ENCODE results near the gene MAFB.

Gene MAFB

DNA sequence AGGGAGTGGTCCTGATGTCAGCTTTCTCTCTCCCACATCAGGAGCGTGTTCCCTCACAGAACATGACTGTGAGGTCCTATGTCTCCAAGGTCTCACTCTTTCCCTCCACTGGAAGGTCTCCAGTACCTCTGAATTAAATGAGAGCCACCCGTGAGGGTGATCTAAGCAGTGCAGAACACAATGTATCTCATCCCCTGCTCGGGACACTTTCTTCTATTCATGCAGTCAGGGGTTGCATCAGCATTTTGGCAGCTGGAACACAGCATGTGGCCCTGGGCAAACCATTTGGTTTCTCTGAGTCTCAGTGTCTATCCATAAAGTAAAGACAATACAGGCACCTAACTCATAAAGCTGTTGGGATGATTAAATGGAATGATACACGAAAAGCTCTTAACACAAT is 34.2 kb downstream of the MAFB start:
- DNase-seq (ENCODE audit: low read depth): no peak

DNA sequence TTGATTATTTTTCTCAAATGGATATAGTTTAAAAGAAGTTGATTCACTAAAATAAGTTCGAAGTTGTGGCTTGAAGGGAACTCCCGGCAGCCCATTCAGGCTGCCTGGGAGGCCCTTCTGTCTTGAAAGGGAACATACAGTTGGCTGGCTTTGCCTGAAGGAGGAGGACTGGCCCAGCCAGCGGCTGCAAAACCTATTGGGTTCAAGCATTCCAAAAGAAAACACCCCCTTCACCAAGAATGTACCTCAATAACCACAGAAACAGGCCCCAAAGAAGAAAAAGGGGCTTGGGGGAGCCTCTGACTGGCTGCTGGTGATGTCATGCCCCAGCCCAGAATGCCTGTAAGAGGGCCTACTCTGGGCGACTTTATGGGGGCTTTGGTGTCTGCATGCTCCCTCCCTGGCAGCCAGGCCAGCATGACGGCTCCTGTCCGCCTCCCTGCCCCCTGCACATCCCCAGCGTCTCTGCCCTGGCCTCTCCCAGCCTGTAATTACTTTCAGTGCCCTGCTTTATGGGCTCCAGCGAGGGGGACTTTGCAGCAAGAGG is 36.5 kb downstream of the MAFB start:
- DNase-seq (ENCODE audit: low read depth): no peak

DNA sequence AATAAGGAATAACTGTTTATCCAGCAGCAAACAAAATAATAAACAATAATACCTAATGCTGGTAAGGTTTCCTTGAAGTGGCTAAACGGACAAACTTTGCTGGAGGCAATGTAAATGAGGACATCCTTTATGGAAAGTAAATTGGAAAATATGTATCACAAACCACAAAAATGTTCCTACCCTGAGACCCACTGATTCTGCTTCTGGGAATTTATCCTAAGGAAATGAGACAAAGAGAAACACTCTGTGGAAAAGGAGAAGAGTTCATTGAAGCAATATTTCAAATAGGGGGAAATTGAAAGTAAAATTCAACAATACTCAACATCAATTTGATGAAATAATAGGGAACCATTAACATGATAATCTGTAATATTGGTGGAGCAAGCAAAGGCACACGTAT is 37.9 kb downstream of the MAFB start:
- DNase-seq (ENCODE audit: low read depth): no peak

DNA sequence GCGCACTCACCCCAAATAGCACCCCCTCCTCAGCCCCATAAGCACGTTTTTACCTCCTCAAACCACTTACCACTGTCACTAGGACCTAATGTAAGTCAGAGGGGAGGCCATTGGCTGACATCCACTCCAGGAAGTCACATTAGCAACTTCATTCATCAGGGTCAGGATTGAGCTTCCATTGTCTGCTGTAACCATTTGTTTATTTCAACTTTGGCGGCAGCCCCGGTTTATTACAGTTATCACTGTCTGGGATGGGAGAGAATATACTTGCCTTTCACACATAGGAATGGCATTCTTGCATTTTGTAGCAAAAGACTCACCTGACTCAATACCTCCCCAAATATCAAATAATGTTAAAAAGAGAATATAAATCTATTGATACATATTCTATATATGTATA is 38.3 kb downstream of the MAFB start:
- DNase-seq (ENCODE audit: low read depth): no peak

DNA sequence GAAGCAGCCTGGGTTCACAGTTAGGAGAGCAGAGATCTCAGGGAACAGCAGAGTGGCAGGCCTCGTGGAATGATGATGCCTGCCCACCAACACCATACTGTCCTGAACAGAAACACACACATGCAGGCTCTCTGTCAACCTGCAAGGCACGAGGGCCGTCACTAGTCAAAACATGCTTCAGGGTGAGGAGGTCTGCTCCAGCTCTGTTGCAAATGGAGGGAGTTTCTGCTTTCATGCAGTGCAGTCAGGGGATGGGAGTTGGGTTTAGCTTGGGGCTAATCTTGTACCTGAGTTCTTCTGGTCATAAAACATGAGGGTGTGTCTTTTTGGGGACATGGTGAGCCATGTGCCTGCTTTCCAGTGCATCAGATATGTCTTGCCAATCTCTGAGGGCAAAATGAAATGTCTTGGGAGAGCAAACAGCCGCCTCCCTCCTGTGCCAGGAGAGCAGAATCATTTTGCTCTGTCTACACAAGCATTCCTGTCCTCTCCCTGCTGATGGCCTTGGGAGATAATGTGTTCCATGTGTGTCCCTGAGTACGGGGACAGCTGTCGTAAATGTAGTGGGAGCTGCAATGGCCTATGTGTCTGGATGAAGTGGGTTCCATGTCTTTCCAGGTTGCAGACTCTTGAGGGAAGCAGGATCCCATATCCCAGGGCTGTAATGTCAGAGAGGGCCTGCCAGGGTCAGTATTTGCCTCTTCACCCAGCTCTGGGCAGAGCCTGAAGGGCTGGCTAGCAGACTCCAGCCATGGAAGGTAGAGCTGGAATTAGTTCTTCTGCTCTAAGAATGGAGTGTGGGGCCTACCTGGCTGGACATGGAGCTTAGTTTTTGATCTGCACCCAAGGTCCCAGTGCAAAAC is 40.6 kb downstream of the MAFB start:
- DNase-seq (ENCODE audit: low read depth): no peak

DNA sequence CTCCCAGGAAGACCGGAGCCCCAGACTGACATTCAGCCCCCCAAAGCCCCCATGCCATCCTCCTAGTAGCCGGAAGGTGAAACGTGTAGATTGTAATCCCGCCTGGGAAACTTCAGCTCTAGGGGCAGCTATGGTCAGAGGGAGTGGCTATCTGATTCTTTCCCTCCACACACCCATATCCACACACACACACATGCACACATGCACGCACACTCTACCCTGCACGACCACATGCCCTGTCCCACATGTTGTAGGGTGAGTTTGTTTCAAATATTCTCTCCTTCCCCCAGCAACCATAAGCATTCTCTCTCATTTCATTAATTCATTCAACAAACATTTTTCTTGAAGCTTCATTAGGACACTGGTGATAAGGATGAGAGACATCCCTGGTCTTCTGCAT is 42.2 kb downstream of the MAFB start:
- DNase-seq (ENCODE audit: low read depth): no peak

DNA sequence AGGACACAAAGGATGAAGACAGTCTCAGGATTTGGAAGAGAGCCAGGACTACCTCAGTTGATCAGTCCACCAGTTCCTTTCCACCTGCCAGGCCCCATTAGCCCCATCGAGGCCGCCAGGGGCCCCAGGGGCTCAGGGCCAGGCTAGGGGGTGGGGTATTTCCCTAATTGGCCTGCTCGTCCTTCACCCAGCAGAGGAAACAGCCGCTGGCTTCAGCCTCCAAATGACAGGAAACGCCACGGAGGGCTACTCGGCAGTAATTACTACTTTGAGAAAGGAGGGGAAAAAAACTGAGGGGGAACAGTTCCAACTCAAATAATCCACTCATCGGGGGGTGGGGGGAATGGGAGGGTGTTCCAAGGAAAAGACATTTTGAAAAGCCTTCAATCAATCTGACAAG is 42.7 kb downstream of the MAFB start:
- no peak for DNase-seq (ENCODE audit: low read depth)

DNA sequence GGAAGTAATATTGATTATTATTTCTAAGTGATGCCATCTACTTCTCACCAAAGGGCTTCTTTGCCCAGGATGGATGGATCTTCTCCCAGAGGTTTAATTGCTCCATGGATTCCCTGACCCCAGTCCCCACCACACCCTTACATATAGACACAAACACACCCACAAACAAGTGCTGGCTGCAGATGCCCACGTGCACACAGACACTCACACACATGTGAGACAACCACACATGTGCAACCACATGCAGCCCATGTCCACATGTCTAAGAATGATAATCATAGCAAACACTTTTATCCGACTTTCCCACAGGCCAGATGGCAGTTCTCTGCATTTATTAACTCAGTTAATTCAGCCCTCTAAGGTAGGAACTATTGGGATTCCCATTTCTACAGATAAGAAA is 44.2 kb downstream of the MAFB start:
- DNase-seq (ENCODE audit: low read depth): no peak

DNA sequence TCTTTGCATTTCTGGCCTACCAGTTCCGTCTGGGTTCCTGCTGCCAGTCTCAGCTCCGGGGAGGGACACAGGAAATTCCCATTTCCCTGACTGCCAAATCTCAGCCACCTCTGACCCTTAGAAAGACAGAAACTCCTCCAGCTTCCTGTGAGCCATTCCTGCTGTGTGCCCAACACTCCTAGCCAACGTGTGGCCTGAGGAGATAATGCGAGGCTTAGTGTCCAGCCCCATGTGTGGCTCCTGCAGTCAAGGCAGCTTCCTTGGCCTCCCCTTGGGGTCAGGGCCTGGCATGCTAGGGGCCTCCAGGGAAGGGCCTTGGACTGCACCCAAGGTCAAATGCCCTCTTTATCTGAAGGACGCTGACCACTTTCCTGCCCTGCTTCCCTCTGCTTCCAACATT is 45.1 kb downstream of the MAFB start:
- DNase-seq (ENCODE audit: low read depth): no peak

DNA sequence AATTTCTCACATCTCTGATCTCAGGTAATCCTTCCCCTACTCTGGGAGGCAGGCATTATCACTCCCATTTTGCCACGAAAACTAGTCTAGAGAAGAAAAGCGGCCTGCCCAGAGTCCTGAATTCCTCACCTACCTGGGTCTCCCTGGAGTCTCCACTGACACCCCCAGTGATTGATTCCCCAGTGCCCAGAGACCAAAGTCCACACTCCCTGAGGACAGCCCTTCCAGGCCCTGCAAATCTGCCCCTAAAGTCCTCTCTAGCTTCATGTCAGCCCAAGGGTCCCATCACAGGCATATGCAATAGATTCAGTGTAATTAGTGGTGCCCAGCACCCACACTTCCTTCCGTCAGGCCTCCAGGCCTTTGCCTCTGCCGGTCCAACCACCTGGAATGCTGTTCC is 47.2 kb downstream of the MAFB start:
- no peak for DNase-seq (ENCODE audit: low read depth)

DNA sequence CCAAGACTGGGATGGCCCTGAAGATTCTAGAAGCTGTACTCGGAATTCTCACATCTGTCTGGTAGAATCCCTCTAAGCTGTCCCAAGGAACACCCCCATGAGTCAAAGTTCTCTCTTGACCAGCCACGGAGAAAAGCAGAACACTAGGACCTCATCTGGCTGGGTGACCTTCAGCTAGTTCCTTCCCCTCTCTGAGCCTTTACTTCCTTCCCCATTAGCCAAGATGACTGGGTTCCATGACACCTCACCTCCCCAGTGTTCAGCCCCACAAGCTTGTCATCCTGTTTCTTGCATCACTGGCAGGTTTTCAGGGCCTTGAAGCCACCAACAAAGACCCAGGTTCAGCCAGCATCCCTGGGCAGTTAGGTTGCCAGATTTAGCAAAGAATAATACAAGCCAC is 47.8 kb downstream of the MAFB start:
- DNase-seq (ENCODE audit: low read depth): no peak

DNA sequence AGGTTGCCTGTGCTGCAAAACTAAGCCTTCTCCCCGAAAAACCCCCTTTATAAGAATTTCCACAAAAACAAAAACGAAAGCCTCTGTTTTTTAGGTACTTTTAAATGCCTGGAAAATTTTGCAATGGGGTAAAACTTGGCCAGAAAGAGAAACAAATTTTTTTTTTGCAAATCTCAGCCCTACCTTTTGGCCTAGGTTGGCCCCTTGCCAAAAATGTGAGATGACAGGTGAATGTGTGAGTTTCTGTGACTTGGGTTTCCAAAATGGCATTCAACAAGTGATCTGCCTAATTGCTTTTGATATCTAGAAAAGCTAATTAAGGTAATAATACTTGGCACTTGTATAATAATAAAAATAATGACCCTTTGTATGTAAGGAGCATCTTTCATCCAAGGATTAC is 48.4 kb downstream of the MAFB start:
- no peak for DNase-seq (ENCODE audit: low read depth)

DNA sequence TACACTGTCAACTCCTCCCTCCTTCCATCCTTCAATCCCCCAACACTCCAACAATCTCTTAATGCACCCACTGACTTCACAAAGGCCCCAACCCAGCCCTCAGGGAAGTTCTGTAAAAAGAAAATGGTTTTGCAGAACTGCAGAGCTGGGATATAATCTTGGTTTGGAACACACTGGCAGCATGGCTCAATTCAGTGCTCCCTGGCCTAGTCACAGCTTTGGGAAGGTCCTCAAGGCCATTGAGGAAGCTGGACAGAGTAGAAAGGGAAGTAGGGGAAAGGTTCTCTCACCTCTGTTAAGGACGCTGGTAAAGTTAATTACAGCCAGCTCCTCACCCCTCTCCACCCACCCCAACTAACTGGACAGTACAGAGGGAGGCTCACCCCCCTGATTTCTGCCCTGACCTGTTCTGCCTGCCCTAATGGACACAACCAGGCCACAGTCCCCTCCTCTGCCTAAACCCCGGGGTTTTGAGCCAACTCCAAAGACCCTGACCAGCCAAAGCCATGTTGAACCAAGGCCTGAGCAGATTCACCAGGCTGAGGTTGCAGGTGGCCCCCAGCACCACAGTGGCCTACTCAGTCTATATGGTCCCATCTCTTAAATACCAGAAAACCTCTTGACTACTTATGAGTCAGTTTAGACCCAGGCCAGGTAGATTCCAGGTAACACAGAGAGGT is 49.2 kb downstream of the MAFB start:
- DNase-seq (ENCODE audit: low read depth): no peak

DNA sequence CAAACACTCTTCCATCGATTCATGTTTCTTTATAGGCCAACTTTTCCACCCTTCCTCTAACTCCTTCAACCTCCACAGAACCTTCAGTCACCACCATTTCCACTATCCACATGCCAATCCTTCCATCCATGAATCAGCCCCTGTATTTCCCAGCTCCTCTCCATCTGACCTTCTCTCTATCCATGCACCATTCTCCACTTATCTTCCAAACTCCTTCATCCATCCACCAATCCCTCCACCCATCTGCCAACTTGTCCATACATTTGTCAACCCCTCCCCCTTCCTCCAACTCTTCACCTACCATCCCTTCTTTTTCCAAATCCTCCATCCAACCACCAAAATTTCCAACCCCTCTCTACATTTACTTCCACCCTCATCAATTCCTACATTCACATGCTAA is 49.9 kb downstream of the MAFB start:
- DNase-seq (ENCODE audit: low read depth): no peak

DNA sequence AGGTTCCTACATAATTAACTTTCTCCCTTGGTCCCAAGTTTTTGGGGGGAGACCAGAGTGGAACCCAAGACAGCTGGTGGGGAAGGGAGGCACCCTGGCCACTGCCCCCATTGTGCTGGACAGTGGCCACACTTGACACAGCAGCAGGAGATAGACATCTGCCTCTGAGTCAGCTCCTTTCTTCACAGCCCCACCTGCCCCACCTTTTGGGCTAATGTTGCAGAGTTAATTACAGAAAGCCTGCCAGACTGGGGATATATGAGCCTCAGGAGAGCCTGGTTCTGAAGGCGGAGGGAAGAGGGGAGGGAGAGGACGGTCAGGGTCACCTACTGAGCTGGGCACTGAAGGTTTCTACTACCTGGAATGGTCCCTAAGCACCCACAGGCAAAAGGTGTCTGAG is 50.6 kb downstream of the MAFB start:
- DNase-seq (ENCODE audit: low read depth): no peak

DNA sequence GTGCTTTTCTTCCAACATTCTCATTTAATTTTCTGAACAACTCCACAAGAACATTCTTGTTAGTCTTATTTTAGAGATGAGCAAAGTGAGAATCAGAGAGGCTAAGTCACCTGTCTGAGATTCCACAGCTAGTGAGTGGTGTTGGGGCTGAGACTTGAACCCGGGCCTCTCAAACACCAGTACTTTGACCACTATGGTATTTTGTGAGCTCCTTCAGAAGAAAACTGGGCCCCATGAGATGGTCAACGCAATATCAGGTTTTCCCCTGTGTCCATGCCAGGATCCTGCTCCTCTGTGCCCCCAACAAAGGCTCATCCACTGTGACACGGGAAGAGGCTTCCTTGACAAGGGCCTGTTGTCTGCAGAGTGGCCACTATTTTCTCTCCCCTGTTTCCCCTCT is 51.9 kb downstream of the MAFB start:
- DNase-seq (ENCODE audit: low read depth): no peak

DNA sequence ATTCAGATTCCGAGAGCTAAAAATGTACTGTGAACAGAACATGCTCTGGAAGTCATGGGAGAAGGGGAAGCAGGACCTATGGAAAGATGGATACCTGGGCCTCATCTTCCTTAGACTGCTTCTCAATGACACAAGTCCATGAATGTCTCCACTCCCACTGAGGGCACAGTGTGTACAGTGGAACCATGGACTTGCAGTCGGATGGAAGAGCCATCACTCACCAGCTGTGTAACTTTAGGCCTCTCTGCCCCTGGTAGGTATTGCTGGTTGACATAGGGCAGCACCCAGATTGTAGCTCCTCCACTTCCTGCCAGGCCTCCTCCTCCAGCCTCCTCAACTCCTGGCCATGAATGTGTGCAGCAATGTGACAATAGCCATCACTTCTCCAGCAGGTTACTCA is 52.5 kb downstream of the MAFB start:
- no peak for DNase-seq (ENCODE audit: low read depth)

DNA sequence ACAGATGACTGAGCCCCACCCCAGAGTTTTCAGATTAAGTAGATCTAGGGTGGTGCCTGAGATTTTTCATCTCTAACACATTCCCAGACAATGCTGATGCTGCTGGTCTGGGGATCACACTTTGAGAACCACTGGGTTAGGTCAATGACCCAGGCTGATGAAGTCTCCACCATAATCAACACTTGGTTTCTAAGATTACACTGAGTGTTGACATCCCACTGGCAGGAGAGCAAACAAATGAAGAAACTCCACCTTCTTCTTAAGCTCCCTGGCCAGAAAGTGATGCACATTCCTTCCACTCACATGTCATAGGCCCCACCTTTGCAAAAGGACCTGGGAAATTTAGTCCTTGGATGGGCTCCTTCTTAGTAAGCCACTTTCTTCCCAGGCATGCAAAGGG is 53.1 kb downstream of the MAFB start:
- DNase-seq (ENCODE audit: low read depth): no peak
